SK-N-SH (cell line): ENCODE measurements around the gene MUCL1.
"Not testable (repeated sequence)": the region's sequence is repeated elsewhere in the genome, so short reads cannot be mapped to it uniquely, and the experiment has no call there.

Experiments used
- EP300 ChIP-seq, 2 experiments: IDR thresholded peaks; 2 replicates each; pipeline versions ENCODE4 v1.4.0 to v1.6.1; 2012; ENCODE audit warnings: borderline replicate concordance in 1 of 2, low read depth in 1 of 2, low read length in 1 of 2
- GABPA ChIP-seq: IDR thresholded peaks from 2 replicates; pipeline ENCODE4 v1.4.0; 2012; ENCODE audit warnings: low read depth, mild to moderate bottlenecking
- RCOR1 ChIP-seq: fragments of 150-350 bp; IDR thresholded peaks from 2 replicates; pipeline ENCODE4 v1.6.1; 2017; ENCODE audit warnings: antibody characterized with exemption, low read length
- TF ChIP-seq, protein P1 (sequence below): IDR thresholded peaks from 2 replicates; pipeline ENCODE4 v1.4.0; 2012; ENCODE audit warnings: low read depth
- TF ChIP-seq, protein P2 (sequence below): fragments of 200-600 bp; sonication (generic); IDR thresholded peaks from 2 replicates; pipeline ENCODE4 v1.6.1; 2017; ENCODE audit warnings: antibody characterized with exemption, mild to moderate bottlenecking, moderate library complexity

DNA sequence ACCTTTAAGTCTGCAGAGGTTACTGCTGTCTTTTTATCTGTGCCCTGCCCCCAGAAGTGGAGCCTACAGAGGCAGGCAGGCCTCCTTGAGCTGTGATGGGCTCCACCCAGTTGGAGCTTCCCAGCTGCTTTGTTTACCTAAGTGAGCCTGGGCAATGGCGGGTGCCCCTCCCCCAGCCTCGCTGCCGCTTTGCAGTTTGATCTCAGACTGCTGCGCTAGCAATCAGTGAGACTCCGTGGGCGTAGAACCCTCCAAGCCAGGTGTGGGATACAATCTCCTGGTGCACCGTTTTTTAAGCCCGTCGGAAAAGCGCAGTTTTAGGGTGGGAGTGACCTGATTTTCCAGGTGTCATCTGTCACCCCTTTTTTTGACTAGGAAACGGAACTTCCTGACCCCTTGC is 34.1 kb downstream of the MUCL1 start:
- not testable (repeated sequence) for TF ChIP-seq EP300 (IDR thresholded peaks at IDR 0.05; ENCODE audit: borderline replicate concordance in 1 of 2, low read depth in 1 of 2, low read length in 1 of 2); GABPA; RCOR1
- TF ChIP-seq, protein P1, sequence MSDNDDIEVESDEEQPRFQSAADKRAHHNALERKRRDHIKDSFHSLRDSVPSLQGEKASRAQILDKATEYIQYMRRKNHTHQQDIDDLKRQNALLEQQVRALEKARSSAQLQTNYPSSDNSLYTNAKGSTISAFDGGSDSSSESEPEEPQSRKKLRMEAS, result not testable (repeated sequence)
- TF ChIP-seq, protein P2, sequence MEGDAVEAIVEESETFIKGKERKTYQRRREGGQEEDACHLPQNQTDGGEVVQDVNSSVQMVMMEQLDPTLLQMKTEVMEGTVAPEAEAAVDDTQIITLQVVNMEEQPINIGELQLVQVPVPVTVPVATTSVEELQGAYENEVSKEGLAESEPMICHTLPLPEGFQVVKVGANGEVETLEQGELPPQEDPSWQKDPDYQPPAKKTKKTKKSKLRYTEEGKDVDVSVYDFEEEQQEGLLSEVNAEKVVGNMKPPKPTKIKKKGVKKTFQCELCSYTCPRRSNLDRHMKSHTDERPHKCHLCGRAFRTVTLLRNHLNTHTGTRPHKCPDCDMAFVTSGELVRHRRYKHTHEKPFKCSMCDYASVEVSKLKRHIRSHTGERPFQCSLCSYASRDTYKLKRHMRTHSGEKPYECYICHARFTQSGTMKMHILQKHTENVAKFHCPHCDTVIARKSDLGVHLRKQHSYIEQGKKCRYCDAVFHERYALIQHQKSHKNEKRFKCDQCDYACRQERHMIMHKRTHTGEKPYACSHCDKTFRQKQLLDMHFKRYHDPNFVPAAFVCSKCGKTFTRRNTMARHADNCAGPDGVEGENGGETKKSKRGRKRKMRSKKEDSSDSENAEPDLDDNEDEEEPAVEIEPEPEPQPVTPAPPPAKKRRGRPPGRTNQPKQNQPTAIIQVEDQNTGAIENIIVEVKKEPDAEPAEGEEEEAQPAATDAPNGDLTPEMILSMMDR, result not testable (repeated sequence)
